Measurements from ENCODE around the gene HS6ST2. TPM values are rescaled to one million over a fixed set of nuclear protein-coding genes. Genes with fewer than 3 reads are reported as not detected.

Gene HS6ST2
- total RNA-seq, 3 donors from 2014 or later: 0.32 to 1.3 (median 1.2) TPM

DNA sequence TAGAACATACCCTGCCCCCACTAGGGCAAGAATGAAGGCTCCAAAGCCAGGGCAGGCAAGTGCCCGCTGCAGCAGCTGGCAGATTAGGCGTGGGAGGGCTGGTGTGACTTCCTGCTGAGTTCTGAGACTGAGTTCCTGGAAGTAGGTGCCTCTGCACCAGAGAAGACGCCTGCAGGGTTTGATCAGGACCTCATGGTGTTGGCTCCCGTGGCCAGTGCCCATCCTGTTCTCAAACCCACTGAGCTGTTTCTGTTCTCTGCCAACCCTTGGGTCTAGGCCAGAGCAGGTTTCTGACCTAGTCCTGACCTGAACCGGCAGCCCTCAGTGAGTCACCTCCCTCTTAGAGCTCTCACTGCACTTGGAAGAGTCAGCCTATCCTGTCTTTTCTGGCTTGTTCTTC lies 220.7 kb downstream of the HS6ST2 start:
- Histone ChIP-seq H3K27ac (no peak overlapping the region), H3K9me3 (no peaks in the 10 kb centered on the region), H3K4me1 (no peaks in the 10 kb centered on the region), H3K27me3 (peaks cover 0 to 53% of the 10 kb centered on the region in 2 donors), H3K36me3 (no peaks in the 10 kb centered on the region), H3K4me3 (no peak overlapping the region)
- intact Hi-C loops (cut with DNase I; ENCODE audit: low total_unique reads): no loop called here
- TF ChIP-seq POLR2A (IDR thresholded peaks at IDR 0.05) (no peak), POLR2AphosphoS5 (IDR thresholded peaks at IDR 0.05) (no peak)
- TF ChIP-seq, protein P1, sequence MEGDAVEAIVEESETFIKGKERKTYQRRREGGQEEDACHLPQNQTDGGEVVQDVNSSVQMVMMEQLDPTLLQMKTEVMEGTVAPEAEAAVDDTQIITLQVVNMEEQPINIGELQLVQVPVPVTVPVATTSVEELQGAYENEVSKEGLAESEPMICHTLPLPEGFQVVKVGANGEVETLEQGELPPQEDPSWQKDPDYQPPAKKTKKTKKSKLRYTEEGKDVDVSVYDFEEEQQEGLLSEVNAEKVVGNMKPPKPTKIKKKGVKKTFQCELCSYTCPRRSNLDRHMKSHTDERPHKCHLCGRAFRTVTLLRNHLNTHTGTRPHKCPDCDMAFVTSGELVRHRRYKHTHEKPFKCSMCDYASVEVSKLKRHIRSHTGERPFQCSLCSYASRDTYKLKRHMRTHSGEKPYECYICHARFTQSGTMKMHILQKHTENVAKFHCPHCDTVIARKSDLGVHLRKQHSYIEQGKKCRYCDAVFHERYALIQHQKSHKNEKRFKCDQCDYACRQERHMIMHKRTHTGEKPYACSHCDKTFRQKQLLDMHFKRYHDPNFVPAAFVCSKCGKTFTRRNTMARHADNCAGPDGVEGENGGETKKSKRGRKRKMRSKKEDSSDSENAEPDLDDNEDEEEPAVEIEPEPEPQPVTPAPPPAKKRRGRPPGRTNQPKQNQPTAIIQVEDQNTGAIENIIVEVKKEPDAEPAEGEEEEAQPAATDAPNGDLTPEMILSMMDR (IDR thresholded peaks at IDR 0.05): no peak
- peak; percentile 22 to 47 for DNase-seq (ENCODE audit: low spot score in 2 of 2)

DNA sequence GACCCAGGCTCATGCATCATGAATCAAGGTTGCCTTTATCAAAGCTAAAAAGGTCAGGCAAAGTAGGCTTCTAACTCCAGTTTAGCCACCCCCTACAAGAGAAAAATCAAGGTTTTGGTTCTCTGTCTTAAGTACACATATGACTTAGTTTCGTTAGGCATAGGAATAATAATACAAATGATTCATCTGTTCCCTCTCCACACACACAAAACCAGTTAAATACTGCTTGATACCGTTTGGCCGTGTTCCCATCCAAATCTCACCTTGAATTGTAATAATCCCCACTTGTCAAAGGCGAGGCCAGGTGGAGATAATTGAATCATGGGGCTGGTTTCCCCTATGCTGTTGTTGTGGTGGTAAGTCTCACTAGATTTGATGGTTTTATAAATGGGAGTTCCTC lies 226.2 kb downstream of the HS6ST2 start:
- TF ChIP-seq POLR2A (IDR thresholded peaks at IDR 0.05) (no peak), POLR2AphosphoS5 (IDR thresholded peaks at IDR 0.05) (no peak)
- TF ChIP-seq, protein P1 (IDR thresholded peaks at IDR 0.05): no peak
- Histone ChIP-seq H3K36me3 (no peaks in the 10 kb centered on the region), H3K9me3 (no peaks in the 10 kb centered on the region), H3K4me3 (no peak overlapping the region), H3K4me1 (no peaks in the 10 kb centered on the region), H3K27ac (no peak overlapping the region), H3K27me3 (peaks cover 0 to 39% of the 10 kb centered on the region in 2 donors)
- intact Hi-C loops (cut with DNase I; ENCODE audit: low total_unique reads): no loop called here
- DNase-seq (ENCODE audit: low spot score in 2 of 2): no peak

DNA sequence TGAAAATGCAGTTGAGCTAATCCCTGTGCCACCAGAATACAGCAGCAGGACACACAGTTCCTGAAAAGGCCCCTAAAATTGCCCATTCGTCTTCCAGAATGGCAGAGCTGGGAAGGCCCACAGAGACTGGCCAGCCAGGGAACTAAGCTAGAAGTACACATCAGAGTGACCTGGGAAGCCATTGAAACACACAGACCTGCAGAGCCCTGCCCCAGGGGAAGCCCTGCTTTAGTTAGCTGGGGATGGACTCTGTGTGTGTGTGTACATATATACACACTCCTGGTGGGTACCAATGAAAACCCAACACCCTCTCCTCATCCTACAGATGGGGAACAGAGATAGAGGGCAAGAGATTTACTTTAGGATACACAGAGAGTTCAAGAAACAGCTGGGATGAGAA lies 227.7 kb downstream of the HS6ST2 start:
- DNase-seq (ENCODE audit: low spot score in 2 of 2): no peak
- intact Hi-C loops (cut with DNase I; ENCODE audit: low total_unique reads): no loop called here
- H3K36me3 ChIP-seq: no peaks in the 10 kb centered on the region
- H3K9me3 ChIP-seq: no peaks in the 10 kb centered on the region
- H3K4me1 ChIP-seq: no peaks in the 10 kb centered on the region
- H3K27me3 ChIP-seq: peaks cover 0 to 32% of the 10 kb centered on the region in 2 donors
- no peak overlapping the region for H3K27ac ChIP-seq
- TF ChIP-seq POLR2AphosphoS5 (IDR thresholded peaks at IDR 0.05): no peak
- TF ChIP-seq, protein P1 (IDR thresholded peaks at IDR 0.05): no peak
- no peak for TF ChIP-seq POLR2A (IDR thresholded peaks at IDR 0.05)
- H3K4me3 ChIP-seq: no peak overlapping the region

DNA sequence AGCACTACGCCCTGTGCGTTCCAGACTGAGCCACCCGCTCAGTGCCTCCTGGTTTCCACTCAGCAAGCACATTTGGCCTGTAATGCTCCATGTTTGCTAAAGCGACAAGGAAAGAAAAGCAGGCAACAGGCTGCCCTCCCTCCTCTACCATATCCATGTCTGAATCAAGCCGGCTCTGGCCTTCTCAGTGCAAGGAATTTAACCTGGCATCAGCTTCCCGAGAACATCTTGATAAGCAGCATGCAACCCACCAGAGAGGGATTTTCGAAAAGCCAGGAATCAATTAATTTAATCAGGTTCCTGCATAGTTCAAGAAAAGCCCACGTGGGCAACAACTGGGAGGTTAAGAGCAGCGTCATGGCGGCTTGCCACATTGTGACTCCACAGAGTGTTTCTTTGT lies 228.2 kb downstream of the HS6ST2 start:
- no peak for TF ChIP-seq POLR2AphosphoS5 (IDR thresholded peaks at IDR 0.05)
- TF ChIP-seq POLR2A (IDR thresholded peaks at IDR 0.05): no peak
- TF ChIP-seq, protein P1 (IDR thresholded peaks at IDR 0.05): no peak
- no peak for DNase-seq (ENCODE audit: low spot score in 2 of 2)
- intact Hi-C loops (cut with DNase I; ENCODE audit: low total_unique reads): no loop called here

DNA sequence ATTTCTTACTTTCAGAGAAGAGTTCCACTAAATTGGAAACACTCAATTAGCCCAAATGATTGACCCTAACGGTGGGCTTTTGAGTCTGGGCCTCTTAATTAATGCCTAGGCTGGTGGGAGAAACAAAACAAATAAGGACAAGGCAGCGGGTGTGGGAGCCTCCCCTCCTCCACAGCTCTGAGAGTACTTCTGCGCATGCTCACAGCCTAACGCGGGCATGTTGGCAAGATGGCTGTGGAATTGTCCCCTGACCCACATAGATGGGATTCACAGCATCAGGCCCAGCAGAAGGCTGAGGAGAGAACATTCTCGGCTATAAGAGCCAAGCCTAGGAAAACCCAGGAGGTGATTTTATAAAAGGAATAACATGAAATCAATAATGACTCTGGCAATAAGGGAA lies 230.1 kb downstream of the HS6ST2 start:
- peaks cover 0 to 5% of the 10 kb centered on the region in 2 donors for H3K9me3 ChIP-seq
- no peak for DNase-seq (ENCODE audit: low spot score in 2 of 2)
- TF ChIP-seq POLR2AphosphoS5 (IDR thresholded peaks at IDR 0.05) (no peak), POLR2A (IDR thresholded peaks at IDR 0.05) (no peak)
- TF ChIP-seq, protein P1 (IDR thresholded peaks at IDR 0.05): no peak
- no peaks in the 10 kb centered on the region for H3K4me1 ChIP-seq
- H3K36me3 ChIP-seq: no peaks in the 10 kb centered on the region
- H3K27me3 ChIP-seq: peaks cover 0 to 28% of the 10 kb centered on the region in 2 donors
- intact Hi-C loops (cut with DNase I; ENCODE audit: low total_unique reads): no loop called here
- H3K27ac ChIP-seq: no peak overlapping the region
- no peak overlapping the region for H3K4me3 ChIP-seq

More for the DNA sequence above, 228.2 kb downstream of the HS6ST2 start:
- no peak overlapping the region for H3K27ac ChIP-seq
- H3K36me3 ChIP-seq: no peaks in the 10 kb centered on the region
- H3K4me1 ChIP-seq: no peaks in the 10 kb centered on the region
- H3K4me3 ChIP-seq: no peak overlapping the region
- H3K27me3 ChIP-seq: peaks cover 0 to 32% of the 10 kb centered on the region in 2 donors
- no peaks in the 10 kb centered on the region for H3K9me3 ChIP-seq
